Liver (tissue), 9 donors: Measurements from ENCODE around the gene GBE1. TPM values are rescaled to one million over a fixed set of nuclear protein-coding genes. Genes with fewer than 3 reads are reported as not detected.

Source experiments
- DNase-seq: peaks from one replicate; pipeline ENCODE4 v3.0.0-alpha.2; 2017; ENCODE audit warnings: low spot score
- H3K27ac ChIP-seq, 2 donors: one replicate each; pipeline ENCODE4 v1.7.0; 2013; ENCODE audit warnings: inconsistent platforms in 2 of 2, low read length in 2 of 2, control low read depth in 1 of 2, low read depth in 1 of 2, mild to moderate bottlenecking in 1 of 2
- H3K27me3 ChIP-seq, 4 donors: one replicate each; pipeline versions ENCODE4 v1.6.1 to v1.7.0; 2013; ENCODE audit warnings: low read length in 3 of 4, inconsistent platforms in 1 of 4, mild to moderate bottlenecking in 1 of 4, moderate library complexity in 1 of 4; ENCODE audit not compliant: control insufficient read depth in 4 of 4, insufficient read depth in 4 of 4
- H3K36me3 ChIP-seq, 4 donors: one replicate each; pipeline versions ENCODE4 v1.6.1 to v1.7.0; 2013; ENCODE audit warnings: low read length in 3 of 4, mild to moderate bottlenecking in 3 of 4, low read depth in 1 of 4, moderate library complexity in 1 of 4; ENCODE audit not compliant: control insufficient read depth in 4 of 4, insufficient read depth in 3 of 4
- H3K4me1 ChIP-seq, 4 donors: one replicate each; pipeline versions ENCODE4 v1.6.1 to v1.7.0; 2013; ENCODE audit warnings: low read length in 3 of 4, mild to moderate bottlenecking in 3 of 4, moderate library complexity in 1 of 4; ENCODE audit not compliant: control insufficient read depth in 4 of 4, insufficient read depth in 4 of 4
- H3K4me3 ChIP-seq, 3 donors: one replicate each; pipeline versions ENCODE4 v1.6.1 to v1.7.0; 2013; ENCODE audit warnings: low read length in 3 of 3, control low read depth in 1 of 3, low read depth in 1 of 3, mild to moderate bottlenecking in 1 of 3
- H3K9ac ChIP-seq, 2 donors: one replicate each; pipeline ENCODE4 v1.7.0; 2013; ENCODE audit warnings: low read length in 2 of 2, mild to moderate bottlenecking in 2 of 2, moderate library complexity in 2 of 2, control low read depth in 1 of 2, low read depth in 1 of 2
- H3K9me3 ChIP-seq, 4 donors: one replicate each; pipeline versions ENCODE4 v1.6.1 to v1.7.0; 2013; ENCODE audit warnings: low read length in 3 of 4; ENCODE audit not compliant: control insufficient read depth in 4 of 4
- CTCF ChIP-seq: fragments of 150-350 bp; IDR thresholded peaks from 2 replicates; pipeline ENCODE4 v1.5.1; 2017; ENCODE audit warnings: improper control_type of control experiment, low read depth, low read length; ENCODE audit not compliant: missing input control
- EGR1 ChIP-seq, 2 donors: IDR thresholded peaks; 2 replicates each; pipeline ENCODE4 v1.6.1; 2016 to 2018; ENCODE audit warnings: antibody characterized with exemption in 2 of 2, low read depth in 2 of 2
- FOXA1 ChIP-seq: IDR thresholded peaks from 2 replicates; pipeline ENCODE4 v1.6.1; 2016; ENCODE audit warnings: antibody characterized with exemption
- FOXA2 ChIP-seq: IDR thresholded peaks from 2 replicates; pipeline ENCODE4 v1.6.1; 2016; ENCODE audit warnings: antibody characterized with exemption
- GABPA ChIP-seq, 2 donors: IDR thresholded peaks in 1 of 2; conservative IDR thresholded peaks in 1 of 2; 2 replicates each; pipeline ENCODE4 v1.6.1; 2016; ENCODE audit warnings: antibody characterized with exemption in 2 of 2, mild to moderate bottlenecking in 1 of 2, moderate library complexity in 1 of 2
- HNF4A ChIP-seq, 2 donors: conservative IDR thresholded peaks; 2 replicates each; pipeline ENCODE4 v1.6.1; 2016; ENCODE audit warnings: antibody characterized with exemption in 2 of 2, mild to moderate bottlenecking in 2 of 2
- HNF4G ChIP-seq: IDR thresholded peaks from 2 replicates; pipeline ENCODE4 v1.6.1; 2016; ENCODE audit warnings: antibody characterized with exemption
- JUND ChIP-seq, 2 donors: IDR thresholded peaks; 2 replicates each; pipeline ENCODE4 v1.6.1; 2016; ENCODE audit warnings: antibody characterized with exemption in 2 of 2
- MAX ChIP-seq: IDR thresholded peaks from 2 replicates; pipeline ENCODE4 v1.6.1; 2016; ENCODE audit warnings: antibody characterized with exemption
- NR2F2 ChIP-seq: IDR thresholded peaks from 2 replicates; pipeline ENCODE4 v1.6.1; 2016; ENCODE audit warnings: antibody characterized with exemption
- RAD21 ChIP-seq, 2 donors: IDR thresholded peaks; 2 replicates each; pipeline ENCODE4 v1.6.1; 2016; ENCODE audit warnings: antibody characterized with exemption in 2 of 2, mild to moderate bottlenecking in 2 of 2
- REST ChIP-seq: IDR thresholded peaks from 2 replicates; pipeline ENCODE4 v1.6.1; 2016; ENCODE audit warnings: antibody characterized with exemption, mild to moderate bottlenecking
- RXRA ChIP-seq, 2 donors: IDR thresholded peaks; 2 replicates each; pipeline ENCODE4 v1.6.1; 2017 to 2018; ENCODE audit warnings: antibody characterized with exemption in 2 of 2, mild to moderate bottlenecking in 1 of 2
- SP1 ChIP-seq: IDR thresholded peaks from 2 replicates; pipeline ENCODE4 v1.6.1; 2018; ENCODE audit warnings: antibody characterized with exemption, mild to moderate bottlenecking
- TAF1 ChIP-seq: conservative IDR thresholded peaks from 2 replicates; pipeline ENCODE4 v1.6.1; 2016; ENCODE audit warnings: antibody characterized with exemption, mild to moderate bottlenecking
- YY1 ChIP-seq: IDR thresholded peaks from 2 replicates; pipeline ENCODE4 v1.6.1; 2016; ENCODE audit warnings: antibody characterized with exemption, mild to moderate bottlenecking
- WGBS: extraction: QIAGEN DNeasy Blood & Tissue Kit; methylation state at CpG from one replicate; pipeline ENCODE4 v1.1.7; 2013; 5-methylcytosine and 5-hydroxymethylcytosine counted together
- polyA plus RNA-seq, 2 donors: library from polyadenylated mRNA; stranded (reverse) in 1 of 2; unstranded in 1 of 2; fragments of 200-250 nt in 1 of 2; fragments of >200 nt in 1 of 2; fragmentation: Nextera tagmentation in 1 of 2; extraction: Ambion mirVana in 1 of 2; gene quantifications; one replicate each; pipeline versions ENCODE4 v1.2.1 to v1.2.3, GENCODE V29; 2013 to 2015
- total RNA-seq, 2 donors: library from RNA; depleted of rRNA; stranded (reverse); fragments of >200 nt; gene quantifications; one replicate each; pipeline ENCODE4 v1.2.3, GENCODE V29; 2014
- TF ChIP-seq, protein P1 (sequence below): IDR thresholded peaks from 2 replicates; pipeline ENCODE4 v1.6.1; 2016; ENCODE audit warnings: antibody characterized with exemption
- TF ChIP-seq, protein P2 (sequence below): IDR thresholded peaks from 2 replicates; pipeline ENCODE4 v1.6.1; 2016; ENCODE audit warnings: antibody characterized with exemption
- donor health status: healthy.
- donor health status: healthy.
- donor health status: healthy.
- donor health status: healthy.
- donor health status: healthy.

The GBE1 gene
- total and polyA plus RNA-seq, 4 donors: 22.5 to 95.6 (median 25.8) TPM

DNA sequence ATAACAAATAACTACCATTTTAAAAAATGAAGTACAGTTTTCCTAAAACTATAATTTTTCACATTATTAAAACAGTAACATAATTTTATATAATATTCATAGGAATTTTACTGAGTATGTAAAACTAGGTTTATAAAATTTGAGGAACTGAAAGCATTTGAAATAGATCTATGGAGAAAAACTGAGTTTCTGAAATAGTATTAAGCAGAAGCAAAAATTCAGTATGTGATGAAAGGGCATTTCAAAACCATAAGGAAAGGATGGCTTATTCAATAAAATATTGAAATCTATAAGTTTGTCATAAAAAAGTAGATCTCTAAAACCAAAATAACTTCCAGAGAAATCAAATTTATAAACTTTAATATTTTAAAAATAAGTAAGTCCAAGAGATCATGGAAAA is 53.4 kb downstream of the GBE1 start:
- Histone ChIP-seq H3K27me3 (no peaks in the 10 kb centered on the region), H3K4me1 (peaks cover 0 to 4% (median under 1%) of the 10 kb centered on the region in 4 donors), H3K36me3 (peaks cover 0 to 2% (median 0%) of the 10 kb centered on the region in 4 donors), H3K9me3 (no peaks in the 10 kb centered on the region), H3K9ac (no peak overlapping the region), H3K4me3 (no peak overlapping the region), H3K27ac (no peak overlapping the region)
- DNase-seq: no peak
- TF ChIP-seq CTCF (no peak), REST (no peak), TAF1 (no peak), YY1 (no peak), RXRA (IDR thresholded peaks at IDR 0.05) (no peak), HNF4A (conservative IDR thresholded peaks at IDR 0.05) (no peak), MAX (no peak), RAD21 (IDR thresholded peaks at IDR 0.05) (no peak), HNF4G (no peak), JUND (IDR thresholded peaks at IDR 0.05) (no peak), FOXA2 (no peak), FOXA1 (no peak), NR2F2 (no peak), GABPA (IDR thresholded peaks at IDR 0.05 in 1 of 2, conservative IDR thresholded peaks at IDR 0.05 in 1 of 2) (no peak), EGR1 (IDR thresholded peaks at IDR 0.05; ENCODE audit: low read depth in 2 of 2) (no peak)
- TF ChIP-seq, protein P1, sequence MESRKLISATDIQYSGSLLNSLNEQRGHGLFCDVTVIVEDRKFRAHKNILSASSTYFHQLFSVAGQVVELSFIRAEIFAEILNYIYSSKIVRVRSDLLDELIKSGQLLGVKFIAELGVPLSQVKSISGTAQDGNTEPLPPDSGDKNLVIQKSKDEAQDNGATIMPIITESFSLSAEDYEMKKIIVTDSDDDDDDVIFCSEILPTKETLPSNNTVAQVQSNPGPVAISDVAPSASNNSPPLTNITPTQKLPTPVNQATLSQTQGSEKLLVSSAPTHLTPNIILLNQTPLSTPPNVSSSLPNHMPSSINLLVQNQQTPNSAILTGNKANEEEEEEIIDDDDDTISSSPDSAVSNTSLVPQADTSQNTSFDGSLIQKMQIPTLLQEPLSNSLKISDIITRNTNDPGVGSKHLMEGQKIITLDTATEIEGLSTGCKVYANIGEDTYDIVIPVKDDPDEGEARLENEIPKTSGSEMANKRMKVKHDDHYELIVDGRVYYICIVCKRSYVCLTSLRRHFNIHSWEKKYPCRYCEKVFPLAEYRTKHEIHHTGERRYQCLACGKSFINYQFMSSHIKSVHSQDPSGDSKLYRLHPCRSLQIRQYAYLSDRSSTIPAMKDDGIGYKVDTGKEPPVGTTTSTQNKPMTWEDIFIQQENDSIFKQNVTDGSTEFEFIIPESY: no peak
- TF ChIP-seq, protein P2, sequence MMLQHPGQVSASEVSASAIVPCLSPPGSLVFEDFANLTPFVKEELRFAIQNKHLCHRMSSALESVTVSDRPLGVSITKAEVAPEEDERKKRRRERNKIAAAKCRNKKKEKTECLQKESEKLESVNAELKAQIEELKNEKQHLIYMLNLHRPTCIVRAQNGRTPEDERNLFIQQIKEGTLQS: no peak

DNA sequence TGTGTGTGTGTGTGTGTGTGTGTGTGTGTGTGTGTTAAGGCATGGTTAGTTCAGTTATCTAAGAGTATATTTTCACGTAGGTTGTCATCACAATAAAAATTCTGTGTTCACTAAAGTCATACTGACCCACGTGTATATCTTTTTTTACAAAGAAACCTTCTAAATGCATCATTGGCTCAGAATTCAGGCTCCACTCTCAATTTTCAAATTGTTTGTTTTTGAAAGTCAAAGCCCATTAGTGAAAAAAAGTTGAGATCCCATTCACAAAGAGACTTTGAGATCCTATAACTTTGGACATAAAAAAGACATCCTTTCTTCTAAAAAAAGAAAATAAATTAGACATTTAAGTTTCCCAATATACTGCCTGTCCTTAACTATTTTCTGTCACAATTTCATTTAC is 59.3 kb downstream of the GBE1 start:
- H3K27me3 ChIP-seq: no peaks in the 10 kb centered on the region
- H3K36me3 ChIP-seq: peaks cover 0 to 4% (median 0%) of the 10 kb centered on the region in 4 donors
- no peak overlapping the region for H3K9ac ChIP-seq
- H3K27ac ChIP-seq: no peak overlapping the region
- no peak overlapping the region for H3K4me3 ChIP-seq
- DNase-seq: no peak
- no peaks in the 10 kb centered on the region for H3K9me3 ChIP-seq
- 81% methylated on average over 2 of the region's 2 CpGs for WGBS
- H3K4me1 ChIP-seq: peaks cover 0 to 4% (median 0%) of the 10 kb centered on the region in 4 donors
- TF ChIP-seq SP1 (no peak), CTCF (no peak), HNF4G (no peak), FOXA2 (no peak), REST (no peak), YY1 (no peak)
- TF ChIP-seq, protein P2: no peak
